ENCODE data around the gene CALY. TPM values are rescaled to one million over a fixed set of nuclear protein-coding genes. Genes with fewer than 3 reads are reported as not detected.

CALY gene
- total RNA-seq, 1 donor from 2014 or later, result 0.92 TPM

DNA sequence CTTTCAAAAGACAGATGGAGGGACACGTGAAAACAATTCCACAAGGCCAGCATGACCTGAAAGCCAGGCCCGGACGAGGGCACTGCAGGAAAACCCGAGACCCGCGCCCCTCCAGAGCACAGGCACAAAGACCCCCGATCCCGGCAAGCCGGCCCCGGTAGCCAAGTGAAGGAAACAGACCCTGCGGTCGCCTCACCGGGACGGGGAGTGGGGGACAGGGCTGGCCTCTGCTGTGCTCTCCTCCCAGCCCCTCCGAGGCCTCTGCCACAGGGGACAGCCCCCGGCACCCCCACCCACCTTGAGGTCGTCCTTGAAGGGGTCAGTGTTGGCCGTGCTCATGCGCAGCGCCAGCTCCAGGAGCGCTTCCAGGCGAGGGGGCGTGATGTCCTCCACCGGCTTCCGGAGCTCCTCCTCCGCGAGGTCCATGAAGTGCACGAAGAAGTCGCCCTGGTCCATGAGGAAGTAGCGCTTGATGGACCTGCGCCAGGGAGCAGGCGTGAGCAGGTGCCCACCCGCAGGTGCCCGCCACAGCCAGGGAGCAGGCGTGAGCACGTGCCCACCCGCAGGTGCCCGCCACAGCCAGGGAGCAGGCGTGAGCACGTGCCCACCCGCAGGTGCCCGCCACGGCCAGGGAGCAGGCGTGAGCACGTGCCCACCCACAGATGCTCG, 48.7 kb downstream of the CALY start:
- DNase-seq (ENCODE audit: low spot score), result no peak

DNA sequence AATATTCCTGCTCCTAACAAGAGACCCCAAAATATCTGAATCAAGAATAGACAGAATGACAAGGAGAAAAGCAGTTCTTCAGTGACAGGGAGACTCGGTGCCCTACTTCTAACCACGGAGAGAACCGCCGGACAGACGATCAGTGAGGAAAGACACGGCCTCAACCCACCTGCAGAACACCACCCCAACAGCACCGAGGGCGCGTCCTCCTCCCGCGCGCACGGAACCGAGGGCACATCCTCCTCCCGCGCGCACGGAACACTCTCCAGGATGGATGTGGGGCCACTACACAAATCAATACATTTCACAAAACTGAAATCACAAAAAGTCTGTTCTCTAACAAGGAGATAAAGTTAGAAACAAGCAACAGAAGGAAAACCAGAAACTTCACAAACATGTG, 50.3 kb downstream of the CALY start:
- DNase-seq (ENCODE audit: low spot score), result no peak

DNA sequence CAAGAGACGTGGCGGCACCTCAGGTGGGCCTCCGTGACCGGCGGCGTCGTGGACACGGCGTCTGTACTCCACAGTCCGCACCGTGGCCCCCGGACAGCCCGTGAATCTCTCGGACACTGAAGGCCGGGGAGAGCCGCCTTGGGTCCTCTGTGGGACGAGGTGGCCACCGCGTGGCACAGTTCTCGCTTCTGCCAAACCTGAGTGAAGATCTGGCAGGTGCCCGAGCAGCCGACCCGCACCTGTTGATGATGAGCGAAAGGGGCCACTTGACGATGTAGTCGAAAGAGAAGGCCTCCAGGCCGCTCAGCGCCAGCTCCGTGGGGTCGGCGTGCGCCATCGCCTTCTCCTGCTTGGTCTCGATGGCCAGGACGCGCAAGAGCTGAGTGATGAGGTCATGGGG, 51.5 kb downstream of the CALY start:
- DNase-seq (ENCODE audit: low spot score), result no peak

DNA sequence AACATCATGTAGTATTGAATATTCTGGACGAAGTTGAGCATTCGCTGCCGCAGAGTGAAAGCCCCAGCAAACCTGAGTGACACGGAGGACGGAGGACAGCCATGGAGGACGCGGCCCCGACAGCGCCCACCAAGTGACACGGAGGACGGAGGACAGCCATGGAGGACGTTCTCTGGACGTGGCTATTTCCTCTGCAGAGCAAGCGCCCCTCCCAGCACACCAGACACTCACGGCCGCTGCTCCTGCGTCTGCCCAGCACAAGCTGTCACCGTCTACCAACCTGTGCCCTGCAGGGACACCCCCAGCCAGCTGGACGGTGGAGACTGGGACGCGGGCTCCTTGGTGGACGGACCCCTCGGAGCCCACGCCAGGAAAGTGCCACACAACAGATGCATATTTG, 52.8 kb downstream of the CALY start:
- no peak for DNase-seq (ENCODE audit: low spot score)

DNA sequence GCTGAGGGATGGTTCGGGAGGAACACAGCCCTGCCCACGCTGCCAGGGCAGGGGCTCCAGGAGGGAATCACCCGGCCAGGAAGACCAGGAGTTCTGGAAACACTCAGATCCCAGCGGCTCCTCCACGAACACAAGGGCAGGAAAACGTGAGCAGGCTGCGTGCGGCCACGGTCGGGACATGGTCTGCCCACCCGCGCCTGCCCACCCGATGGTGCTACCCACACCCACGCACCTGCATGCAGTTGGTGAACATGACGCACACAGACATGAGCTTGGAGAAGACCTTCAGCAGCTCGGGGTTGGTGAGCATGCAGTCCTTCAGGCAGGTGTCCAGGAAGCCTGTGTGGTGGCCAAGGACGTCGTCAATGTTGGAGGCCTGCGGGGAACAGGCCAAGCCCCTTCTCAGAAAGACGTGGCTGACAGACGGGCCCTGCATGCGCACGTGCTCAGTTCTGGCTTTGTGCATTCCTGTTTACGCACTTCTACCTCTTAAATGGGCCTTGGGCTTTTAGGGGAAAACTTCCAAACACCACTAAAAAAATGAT, 53.8 kb downstream of the CALY start:
- DNase-seq (ENCODE audit: low spot score), result no peak

DNA sequence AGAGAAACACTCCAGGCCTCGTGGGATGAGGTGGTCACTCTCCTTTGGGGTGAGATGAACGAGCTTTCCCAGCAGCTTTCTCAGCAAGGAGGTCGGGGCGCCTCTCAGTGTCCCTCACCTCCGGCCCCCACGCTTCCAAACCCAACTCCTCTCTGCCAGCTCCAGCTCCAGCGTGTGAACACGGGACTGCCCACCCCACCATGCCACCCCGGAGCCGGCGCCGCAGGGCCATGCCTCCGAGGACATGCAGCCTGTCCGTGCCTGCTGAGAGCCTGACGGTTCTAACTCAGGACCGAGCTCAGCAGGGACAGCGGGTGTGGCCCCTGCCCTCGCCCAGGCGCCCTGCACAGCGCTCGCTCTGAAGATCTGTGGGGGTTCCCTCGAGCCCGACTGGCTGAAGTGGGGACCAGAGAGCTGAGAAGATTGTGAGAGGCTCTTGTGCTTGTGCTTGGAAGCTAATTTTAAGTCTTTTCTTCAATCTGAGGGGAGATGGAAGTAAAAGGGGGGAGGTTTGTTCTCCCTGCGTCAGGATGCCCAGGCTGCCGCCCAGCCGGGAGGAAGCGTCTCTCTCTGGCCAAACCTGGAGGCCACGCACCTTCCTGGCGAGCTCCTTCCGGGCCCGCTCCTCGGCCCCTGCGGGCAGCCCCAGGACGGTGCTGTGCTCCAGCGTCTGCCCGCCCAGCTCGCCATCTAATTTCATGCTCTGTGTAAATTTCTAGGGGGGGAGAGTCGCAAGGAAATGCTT, 54.9 kb downstream of the CALY start:
- no peak for DNase-seq (ENCODE audit: low spot score)

DNA sequence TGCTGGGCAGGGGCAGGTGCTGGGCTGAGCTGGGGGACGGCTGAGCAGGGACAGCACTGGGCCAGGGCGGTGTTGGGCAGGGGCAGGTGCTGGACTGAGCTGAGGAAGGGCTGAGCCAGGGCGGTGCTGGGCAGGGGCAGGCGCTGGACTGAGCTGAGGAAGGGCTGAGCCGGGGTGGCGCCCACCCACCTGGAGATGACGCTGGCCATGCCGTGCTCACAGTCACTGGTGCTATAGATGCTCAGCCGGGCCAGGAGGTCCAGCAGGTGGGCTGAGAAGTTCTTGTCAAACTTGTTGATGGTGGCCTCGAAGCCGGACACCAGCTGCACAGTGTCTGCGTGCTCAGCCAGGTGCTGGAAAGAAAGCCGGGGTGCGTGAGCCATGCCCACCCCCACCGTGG, 55.6 kb downstream of the CALY start:
- DNase-seq (ENCODE audit: low spot score), result no peak

DNA sequence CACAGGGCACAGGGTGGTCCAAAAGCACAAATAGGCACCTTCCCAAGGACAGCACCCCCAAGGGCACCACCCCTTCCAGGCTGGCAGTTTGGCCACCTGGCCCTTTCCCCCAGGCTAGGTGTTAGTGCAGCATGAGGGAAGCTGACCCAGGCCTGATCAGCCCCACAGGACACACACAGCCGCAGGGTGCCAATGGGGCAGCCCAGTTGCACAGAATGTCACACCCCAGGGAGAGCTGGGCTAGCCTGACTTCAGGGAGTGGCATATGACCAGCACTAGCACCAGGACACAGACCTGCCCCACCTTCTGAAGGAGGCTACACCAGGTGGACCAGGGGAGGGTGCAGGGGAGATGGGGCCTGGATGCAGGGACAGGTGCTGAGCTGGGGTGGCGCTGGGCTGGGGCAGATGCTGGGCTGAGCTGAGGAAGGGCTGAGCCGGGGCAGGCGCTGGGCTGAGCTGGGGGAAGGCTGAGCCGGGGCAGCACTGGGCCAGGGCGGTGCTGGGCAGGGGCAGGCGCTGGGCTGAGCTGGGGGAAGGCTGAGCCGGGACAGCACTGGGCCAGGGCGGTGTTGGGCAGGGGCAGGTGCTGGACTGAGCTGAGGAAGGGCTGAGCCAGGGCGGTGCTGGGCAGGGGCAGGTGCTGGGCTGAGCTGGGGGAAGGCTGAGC, 56.2 kb downstream of the CALY start:
- DNase-seq (ENCODE audit: low spot score), result no peak

DNA sequence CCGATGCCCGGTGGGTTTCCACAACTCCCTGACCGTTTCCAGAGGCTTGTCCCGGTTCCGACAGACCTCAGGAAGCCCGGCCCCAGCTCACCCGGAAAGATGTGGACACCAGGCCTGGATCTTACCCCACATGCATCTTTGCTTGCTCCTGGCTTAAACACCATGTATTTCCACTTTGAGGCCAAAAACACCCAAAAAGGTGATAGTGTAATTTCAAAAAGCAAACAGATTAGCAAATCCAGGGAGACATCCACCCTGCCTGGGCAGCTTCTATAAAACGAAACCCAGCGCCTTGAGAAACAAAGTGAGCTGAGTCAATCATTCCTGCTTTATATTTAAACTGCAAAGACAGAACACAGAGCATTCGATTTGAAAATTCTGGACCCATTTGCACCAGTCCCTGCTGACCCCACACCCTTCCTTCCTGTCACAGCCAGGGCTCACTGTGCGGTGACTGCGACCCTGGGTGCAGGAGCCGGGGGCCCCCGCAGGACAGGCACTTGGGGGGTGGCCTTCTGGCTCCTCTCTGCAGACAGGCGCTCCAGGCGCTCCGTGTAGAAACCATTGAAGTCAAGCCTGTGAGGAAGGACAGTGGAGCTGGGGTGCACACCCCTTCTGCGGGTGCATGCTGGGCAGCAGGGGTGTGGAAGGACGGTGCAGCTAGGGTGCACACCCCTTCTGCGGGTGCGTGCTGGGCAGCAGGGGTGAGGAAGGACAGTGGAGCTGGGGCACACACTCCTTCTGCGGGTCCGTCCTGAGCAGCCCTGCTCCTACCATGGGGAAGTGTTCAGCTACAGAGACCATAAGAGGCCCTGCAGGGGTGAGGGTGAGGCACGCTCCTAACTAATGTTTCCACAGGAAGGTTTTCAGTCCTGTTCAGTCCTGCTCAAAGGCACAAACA, 57.1 kb downstream of the CALY start:
- no peak for DNase-seq (ENCODE audit: low spot score)

DNA sequence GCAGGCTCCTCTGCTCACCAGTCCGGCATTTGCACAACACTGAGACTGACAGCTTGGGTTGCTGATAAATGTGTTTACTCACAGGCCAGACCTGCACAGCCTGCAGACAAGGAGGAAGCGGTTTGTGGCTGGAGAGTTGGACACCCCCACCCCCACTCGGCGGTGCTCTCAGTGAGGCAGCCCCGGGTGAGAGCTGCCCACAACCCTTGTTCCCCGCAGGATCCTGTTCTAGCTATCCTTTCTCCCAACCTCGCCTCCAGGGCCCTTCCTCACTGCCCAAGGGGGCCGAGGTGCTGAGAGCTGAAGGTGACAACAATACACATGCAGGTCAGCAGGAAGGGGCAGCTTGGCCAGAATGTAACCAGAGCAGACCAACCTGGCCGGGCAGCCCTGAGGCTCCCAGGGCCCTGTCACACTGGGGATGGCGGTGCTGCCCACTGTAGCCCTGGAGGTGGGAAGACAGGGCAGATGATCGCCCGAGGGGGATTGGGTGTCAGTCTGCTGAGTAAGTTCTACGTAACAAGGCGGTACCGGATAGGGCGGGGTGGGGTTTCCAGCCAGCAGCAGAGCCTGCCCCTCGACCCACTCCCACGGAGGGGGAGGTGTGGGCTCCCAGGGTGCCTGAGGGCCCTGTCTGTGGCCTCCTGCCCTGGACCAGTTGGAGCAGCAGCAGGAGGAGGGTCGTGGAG, 58.0 kb downstream of the CALY start:
- DNase-seq (ENCODE audit: low spot score), result peak; percentile 76

DNA sequence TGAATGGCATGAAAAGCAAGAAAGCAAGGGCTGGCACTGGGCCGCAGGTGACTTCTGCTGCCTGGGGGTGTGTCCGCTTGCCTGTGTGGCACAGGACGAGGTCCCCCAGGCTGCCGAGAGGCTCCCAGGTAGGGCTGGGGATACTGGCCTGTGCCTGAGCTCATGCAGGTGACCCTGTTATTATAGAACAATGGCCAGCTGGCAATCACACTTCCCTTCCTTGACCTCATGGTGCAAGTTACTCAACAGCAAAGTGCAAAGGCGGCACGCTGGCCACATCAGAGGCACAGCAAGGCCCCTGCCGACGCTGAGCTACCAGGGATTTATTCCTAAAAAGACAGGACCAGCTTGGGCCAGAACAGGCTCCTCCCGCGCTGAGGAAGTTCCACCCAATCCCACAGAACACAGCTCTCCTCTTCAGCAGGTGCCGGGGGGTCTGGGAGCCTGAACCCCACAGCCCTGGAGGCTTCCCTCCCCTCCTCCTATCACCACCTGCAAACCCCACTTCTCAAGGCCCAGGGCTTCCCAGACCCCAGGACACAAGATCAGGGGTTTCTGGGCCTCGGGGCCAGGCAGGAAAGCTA, 58.6 kb downstream of the CALY start:
- DNase-seq (ENCODE audit: low spot score), result no peak

DNA sequence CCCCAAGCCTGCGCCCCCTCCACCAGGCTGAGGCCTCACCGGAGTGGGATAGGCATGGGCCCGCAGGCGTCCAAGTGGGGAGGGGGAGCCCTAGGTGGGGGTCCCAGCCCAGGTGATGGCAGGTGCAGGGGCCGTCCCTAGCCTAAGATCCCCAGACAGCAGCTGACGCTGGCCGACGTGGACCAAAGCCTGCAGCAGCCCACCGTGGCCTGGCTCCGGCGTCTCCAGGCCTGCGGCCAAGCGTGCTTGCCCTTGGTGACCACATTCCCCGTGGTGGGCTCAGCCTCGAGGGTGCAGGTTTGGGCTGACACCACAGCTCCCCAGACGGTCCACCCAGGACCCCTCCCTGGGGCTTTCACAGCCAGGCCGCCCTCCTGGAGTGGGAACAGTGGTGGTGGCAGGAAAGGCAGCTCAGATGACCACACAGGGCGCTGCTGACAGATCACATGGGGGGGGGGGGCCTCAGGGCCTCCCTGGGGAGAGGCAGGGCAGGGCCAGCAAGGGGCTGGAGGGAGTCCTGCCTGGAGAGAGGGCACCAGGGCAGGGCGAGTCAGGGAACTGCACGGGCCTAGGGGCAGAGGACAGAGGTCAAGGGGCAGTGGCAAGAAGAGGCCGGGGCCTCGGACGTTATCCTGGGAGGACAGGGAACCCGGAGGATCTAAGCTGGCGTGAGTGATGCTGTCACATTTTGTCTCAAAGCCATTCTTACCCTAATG, 59.3 kb downstream of the CALY start:
- no peak for DNase-seq (ENCODE audit: low spot score)

DNA sequence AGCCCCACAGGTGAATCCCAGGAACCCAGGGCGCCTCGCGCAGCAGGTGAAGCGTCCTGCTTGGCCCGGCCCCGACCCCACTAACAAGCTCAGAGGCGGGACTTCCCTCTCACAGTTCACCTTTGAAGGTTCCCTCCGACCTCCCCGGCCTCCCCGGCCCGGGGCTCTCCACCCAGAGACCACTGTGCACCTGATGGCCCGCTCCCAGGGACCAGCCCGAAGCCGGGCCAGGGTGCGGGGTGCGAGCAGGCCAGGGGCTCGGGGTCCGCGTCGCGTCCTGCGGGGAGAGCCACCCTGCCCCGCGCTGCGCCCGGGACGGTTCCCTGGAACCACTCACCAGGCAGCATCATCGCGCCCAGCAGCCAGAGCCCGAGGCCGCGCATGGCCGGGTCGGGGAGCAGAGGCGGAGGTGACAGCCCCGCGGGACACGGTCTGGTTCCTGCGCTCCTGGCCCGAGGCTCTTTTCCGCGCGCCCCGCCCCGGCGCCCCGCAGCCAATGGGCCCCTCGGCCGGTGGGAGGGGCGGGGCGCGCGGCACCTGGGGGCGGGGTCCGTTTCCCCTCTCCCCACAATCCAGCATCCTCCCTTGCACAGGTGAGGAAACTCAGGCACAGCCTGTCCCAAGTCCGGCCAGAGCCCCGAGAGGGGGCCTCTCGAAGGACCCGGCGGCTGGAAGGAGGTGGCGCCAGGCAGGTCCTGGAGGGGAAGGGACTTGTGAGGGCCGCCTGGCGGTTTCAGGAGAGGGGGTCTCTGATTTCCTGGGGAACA, 60.1 kb downstream of the CALY start, which contains the start of gene ADAM8:
ADAM8 (minus strand) TSS at position 434 of the 767 bp plus-strand sequence; CDS start at position 383, 51 bp downstream.
- DNase-seq (ENCODE audit: low spot score), result no peak

DNA sequence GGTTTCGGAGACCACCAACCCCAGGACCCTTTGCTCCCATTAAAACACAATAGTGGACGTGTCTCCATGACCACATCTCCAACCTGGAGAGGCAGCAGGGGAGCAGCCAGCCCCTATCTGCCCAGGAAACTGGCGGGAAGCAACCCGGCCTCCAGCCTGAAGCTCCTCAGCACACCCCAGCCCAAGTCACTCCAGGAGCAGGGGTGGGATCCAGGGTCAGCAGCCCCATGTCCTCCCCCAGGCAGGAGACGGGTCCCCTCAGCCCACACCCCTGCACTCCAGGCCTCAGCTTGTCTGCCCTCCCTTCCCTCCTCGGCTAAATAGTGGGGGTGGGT, 60.6 kb downstream of the CALY start:
- no peak for DNase-seq (ENCODE audit: low spot score)

DNA sequence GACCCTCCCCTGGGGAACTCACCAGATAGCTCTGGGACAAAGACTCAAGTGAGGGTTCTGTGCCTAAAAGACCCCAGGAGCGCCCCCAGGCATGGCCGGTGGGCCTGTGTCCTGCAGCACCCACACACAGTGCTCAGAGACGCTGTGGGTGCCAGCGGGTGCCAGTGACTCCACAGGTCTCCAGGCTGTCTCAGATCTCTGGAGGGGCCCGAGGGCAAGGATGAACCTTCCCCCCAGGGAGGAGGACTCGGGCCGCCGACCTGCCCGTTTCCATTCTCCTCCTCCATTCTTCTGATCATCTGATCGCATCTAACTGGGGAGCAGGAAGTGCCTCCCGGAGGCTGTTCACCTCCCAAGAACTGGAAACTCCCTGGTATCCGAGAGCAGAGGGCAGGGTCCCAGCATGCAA, 61.0 kb downstream of the CALY start:
- no peak for DNase-seq (ENCODE audit: low spot score)

DNA sequence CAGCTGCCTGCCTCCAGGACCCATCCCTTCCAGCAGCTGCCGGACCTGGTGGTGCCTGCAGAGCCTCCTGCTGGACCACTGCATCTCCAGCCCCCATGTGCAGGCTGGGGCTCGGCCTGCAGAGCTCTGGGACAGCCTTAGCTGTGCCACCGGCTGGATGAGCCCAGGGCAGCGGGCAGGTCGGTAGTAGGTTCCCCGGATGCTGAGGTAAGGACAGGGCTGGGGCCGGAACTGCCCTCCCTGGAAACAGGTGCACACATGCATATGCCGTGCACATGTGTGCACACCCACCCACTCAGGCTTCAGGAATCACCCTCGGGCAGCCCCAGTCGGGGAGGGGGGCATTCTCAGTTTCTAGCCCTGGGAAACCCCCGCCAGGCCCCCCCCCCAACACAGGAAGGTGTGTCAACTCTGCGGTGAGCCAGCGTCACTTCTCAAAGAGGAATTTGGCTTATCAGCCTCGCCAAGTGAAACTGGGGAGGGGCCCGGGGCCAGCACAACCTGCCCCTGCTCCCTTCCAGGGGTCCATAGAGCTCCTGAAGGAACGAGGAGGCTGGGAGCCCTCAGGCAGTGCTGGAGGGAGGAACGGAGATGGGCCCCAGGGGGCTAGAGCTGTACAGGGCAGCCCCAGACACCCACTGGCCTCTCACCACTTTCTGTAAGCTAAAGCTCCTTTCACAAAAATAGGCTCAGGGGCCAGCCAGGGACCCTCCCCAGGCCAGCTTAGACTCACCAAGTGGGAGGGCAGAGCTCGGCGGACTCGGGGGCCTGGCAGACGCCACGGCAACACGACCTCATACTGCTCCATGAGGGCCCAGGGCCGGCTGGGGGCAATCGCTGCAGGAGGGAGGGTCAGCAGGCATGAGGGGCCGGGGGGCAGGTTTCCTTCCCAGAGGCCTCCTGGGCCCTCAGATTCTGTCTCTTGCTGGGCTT, 61.7 kb downstream of the CALY start:
- no peak for DNase-seq (ENCODE audit: low spot score)

All from mucosa of gallbladder (tissue), 1 donor.